HG02938 (cell line): Measurements from ENCODE around the gene MMP28.

Experiments used
- ATAC-seq: cut with Tn5 transposase; IDR thresholded peaks from one replicate; pipeline ENCODE4 v1.9.1; 2021; ENCODE audit warnings: mild to moderate bottlenecking, moderate library complexity; ENCODE audit not compliant: unreplicated experiment

The MMP28 gene

GRCh38 chr17:35726953-35727460 is 68.4 kb downstream of the MMP28 start:
- ATAC-seq = no peak

- no peak for ATAC-seq
Observed at GRCh38 chr17:35726127-35726952, 69.1 kb downstream of the MMP28 start.

GRCh38 chr17:35725802-35726126 is 69.7 kb downstream of the MMP28 start:
- no peak for ATAC-seq

DNA sequence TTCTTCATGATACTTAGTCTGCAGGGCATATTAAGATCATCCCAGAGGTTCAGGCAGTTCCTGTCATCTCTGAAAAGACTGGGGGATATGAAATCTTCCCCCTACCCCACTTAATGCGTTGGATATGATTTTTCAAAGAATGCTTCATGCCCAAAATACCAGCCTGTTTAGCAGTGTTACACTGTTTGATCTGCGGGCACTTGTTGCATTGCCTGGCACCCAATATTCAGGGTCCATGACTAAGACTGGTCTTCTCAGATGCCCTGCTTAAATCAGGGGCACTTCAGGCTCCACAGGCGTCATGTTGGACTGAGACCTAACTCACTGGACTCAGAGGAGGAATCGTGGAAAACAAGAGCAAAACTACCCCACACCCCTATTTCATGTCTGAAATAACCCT is 70.4 kb downstream of the MMP28 start:
- no peak for ATAC-seq

DNA sequence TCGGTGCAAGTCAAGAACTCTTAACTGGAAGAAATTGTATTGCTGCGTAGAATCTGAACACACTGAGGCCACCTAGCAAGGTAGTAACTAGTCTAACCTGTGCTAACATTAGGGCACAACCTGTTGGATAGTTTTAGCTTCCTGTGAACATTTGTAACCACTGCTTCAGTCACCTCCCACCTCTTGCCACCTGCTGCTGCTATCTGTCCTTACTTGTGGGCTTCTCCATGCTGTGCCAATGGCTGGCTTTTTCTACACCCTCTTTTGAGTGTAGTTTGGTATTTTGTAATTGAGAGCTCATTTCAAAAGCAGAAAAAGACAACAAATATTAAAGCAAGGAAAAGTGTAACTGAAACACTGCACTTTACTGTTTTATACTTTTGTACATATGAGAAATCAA is 71.7 kb downstream of the MMP28 start:
- no peak for ATAC-seq

DNA sequence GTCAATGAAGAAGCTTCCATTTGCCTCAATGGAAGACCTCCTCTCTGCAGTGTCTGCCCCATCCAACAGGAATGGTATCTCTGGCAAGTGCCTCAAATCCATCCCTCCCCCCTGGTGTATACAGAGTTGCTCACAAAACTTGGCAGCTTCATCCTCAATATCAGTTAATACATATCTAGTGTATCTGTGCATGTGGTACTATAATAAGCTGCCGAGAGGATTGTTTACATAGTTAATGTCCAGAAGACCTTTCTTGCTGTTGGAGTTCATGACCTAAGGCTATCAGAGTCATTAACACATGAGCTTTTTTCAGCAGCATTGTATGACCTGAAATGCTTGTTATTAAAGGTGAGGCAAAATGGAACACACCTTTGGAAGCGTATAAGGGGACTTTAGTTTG is 78.0 kb downstream of the MMP28 start:
- ATAC-seq = no peak

DNA sequence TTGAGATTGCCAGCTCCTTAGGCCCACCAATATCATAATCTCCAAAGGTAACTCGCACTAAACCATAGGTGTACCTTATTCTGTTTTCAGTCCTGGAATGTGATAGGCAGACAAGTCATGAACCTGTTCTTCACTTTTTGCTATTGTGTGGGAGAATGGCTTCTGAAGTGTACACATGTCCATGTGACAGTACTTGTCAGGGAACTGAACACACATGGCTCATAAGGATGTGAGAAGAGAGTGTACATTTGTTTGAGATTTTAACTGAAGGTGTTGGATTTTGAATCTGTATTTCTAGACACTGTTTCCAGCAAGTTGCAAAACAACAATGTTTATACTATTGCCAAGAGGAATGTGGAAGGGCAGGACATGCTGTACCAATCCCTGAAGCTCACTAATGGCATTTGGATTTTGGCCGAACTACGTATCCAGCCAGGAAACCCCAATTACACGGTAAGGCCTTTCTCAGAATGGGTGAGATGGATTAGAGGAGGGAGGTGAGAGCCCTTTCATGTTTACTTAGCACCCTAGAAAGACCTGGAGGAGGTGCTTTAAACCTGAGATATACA is 78.5 kb downstream of the MMP28 start:
- ATAC-seq = no peak

- no peak for ATAC-seq
Observed at GRCh38 chr17:35716173-35716572, 79.3 kb downstream of the MMP28 start.
